Glomerular visceral epithelial cell (primary cell): Measurements from ENCODE around the gene INAVA.
"Not testable (repeated sequence)": the region's sequence is repeated elsewhere in the genome, so short reads cannot be mapped to it uniquely, and the experiment has no call there.

Source experiments
- DNase-seq: peaks from one replicate; pipeline ENCODE4 v3.0.0-alpha.2; 2016; ENCODE audit errors: extremely low spot score

The INAVA gene

DNA sequence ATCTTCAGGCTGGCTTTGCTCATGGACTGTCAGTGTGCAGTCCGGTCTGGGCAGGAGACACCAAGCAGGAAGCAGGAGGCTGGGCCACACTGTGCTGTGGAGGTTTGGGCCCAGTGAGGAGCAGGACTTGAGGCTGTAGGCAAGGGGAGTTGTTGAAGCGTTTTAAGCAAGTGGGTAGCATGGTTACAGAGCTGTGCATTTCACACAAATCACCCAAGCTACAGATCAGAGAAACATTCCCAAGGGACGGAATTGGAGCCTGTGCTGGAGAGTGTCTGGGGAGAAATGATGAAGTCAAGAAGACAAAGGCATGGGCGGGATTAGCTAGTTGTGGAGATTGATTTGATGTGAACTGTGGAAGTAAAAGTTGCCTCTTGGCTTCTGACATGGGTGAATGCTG, 67.9 kb downstream of the INAVA start:
- DNase-seq: no peak

DNA sequence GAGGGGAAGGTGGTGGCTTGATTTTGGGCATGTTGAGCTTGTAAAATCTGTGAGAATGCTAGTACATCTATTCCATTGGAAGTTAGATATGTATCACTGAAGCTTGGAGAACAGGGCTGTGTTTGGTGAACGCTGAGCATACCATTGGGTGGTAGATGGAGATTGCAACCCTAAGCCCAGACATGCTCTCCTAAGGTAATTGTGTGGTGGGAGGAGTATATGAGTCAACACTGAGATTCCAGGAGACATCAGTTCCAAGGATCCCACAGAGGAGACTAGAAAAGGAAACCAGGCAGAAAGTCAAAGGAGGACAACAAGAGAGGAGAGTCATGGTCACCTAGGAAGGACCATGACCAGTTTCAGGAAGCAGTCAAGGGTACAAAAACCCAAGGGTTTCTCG, 68.4 kb downstream of the INAVA start:
- DNase-seq: no peak

DNA sequence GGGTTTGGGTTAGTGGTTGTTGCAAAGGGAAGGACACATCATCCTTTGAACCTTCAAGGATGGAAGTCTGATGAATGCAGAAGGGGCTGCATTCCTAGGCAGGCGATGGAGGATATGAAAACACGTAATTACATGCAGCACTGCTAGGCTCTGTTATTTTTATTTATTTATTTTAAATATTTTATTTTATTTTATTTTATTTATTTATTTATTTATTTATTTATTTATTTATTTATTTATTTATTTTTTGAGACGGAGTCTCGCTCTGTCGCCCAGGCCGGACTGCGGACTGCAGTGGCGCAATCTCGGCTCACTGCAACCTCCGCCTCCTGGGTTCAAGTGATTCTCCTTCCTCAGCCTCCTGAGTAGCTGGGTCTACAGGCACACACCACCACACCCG, 69.2 kb downstream of the INAVA start:
- DNase-seq: not testable (repeated sequence)
